ENCODE measurements around the gene C1orf52. TPM values are rescaled to one million over a fixed set of nuclear protein-coding genes. Genes with fewer than 3 reads are reported as not detected.
A peak's percentile ranks its signal among the peaks of the same experiment; 100 is the strongest.

C1orf52 gene
- total RNA-seq, 1 donor from 2014 or later: 22.5 TPM

DNA sequence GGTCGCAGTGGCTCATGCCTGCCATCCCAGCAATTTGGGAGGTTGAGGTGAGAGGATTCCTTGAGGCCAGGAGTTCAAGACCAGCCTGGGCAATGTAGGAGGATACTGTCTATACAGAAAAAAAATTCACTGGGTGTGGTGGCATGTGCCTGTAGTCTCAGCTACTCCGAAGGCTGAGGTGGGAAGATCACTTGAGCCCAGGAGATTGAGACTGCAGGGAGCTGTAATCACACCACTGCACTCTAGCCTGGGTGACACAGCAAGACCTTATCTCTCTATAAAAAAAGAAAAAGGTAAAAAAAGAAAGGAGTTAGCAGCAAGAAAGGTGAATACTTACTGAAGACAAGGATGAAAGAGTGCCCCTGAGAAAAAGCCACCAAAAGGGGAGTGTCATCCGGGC is 40.7 kb upstream of the C1orf52 start:
- no peaks in the 10 kb centered on the region for H3K27me3 ChIP-seq
- H3K4me1 ChIP-seq: peaks cover 23% of the 10 kb centered on the region
- no peak overlapping the region for H3K4me3 ChIP-seq
- TF ChIP-seq, protein P1, sequence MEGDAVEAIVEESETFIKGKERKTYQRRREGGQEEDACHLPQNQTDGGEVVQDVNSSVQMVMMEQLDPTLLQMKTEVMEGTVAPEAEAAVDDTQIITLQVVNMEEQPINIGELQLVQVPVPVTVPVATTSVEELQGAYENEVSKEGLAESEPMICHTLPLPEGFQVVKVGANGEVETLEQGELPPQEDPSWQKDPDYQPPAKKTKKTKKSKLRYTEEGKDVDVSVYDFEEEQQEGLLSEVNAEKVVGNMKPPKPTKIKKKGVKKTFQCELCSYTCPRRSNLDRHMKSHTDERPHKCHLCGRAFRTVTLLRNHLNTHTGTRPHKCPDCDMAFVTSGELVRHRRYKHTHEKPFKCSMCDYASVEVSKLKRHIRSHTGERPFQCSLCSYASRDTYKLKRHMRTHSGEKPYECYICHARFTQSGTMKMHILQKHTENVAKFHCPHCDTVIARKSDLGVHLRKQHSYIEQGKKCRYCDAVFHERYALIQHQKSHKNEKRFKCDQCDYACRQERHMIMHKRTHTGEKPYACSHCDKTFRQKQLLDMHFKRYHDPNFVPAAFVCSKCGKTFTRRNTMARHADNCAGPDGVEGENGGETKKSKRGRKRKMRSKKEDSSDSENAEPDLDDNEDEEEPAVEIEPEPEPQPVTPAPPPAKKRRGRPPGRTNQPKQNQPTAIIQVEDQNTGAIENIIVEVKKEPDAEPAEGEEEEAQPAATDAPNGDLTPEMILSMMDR (IDR thresholded peaks at IDR 0.05): no peak
- ATAC-seq (no peak), DNase-seq (no peak)
- intact Hi-C loops (cut with DNase I): no loop called here
- H3K27ac ChIP-seq: no peak overlapping the region
- no peaks in the 10 kb centered on the region for H3K9me3 ChIP-seq
- H3K36me3 ChIP-seq: no peaks in the 10 kb centered on the region

DNA sequence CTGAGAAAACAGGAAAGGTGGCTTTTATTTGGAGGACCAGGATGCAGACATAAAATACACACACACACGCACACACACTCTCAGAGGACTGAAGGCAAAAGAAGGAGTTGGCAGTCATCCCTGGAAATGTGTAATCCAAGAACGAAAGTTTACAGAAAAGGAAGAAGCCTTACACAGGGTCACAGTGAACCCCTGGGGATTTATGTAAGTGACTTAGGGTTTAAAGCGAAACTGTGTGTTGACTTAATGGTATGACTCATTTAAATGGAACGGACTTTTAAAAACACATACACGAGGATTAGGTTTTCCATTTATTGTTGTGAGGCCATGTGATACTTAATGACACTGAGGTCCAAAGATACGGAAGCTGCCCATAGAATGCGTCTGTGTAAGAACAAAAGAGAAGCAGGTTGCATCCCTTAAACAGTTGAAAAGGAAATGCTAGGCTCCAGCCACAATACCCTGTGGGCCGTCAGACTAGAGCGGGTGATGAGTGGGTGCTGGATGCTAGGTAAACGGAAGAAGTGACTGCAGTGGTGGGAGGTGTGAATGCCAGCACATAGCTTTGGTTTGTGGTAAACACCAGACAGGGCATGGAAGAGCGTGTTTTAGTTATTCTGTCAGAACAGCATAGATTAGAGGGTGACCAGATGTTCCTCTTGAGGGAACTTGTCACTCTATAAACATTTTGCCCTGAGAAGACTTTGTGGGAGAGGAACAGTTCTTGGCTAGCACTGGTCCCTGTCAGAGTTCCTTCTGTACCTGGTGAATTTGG is 38.6 kb upstream of the C1orf52 start:
- H3K4me3 ChIP-seq: peak overlapping the region; percentile 15
- intact Hi-C loops (cut with DNase I): no loop called here
- H3K27me3 ChIP-seq: no peaks in the 10 kb centered on the region
- H3K27ac ChIP-seq: peak overlapping the region; percentile 38
- TF ChIP-seq, protein P1 (IDR thresholded peaks at IDR 0.05): no peak
- H3K36me3 ChIP-seq: no peaks in the 10 kb centered on the region
- peak; percentile 84 for ATAC-seq
- H3K9me3 ChIP-seq: no peaks in the 10 kb centered on the region
- DNase-seq: no peak
- H3K4me1 ChIP-seq: peaks cover 27% of the 10 kb centered on the region

DNA sequence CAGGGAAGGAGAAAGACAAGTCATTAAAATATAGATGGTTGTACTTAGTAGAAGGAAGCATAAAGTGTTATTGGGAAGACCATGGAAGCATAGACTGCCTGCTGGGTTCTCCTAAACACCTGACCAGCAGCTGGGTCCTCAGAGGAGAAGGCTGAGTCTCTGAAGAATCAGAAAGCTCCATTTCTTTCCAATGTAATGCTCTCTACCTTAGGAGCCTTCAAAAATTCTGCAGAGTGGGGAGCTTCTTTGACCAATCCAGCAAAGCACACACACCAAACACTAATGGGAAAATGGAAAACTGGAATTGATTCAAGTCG is 38.0 kb upstream of the C1orf52 start:
- ATAC-seq (no peak), DNase-seq (no peak)
- no peak overlapping the region for H3K4me3 ChIP-seq
- no peaks in the 10 kb centered on the region for H3K27me3 ChIP-seq
- H3K27ac ChIP-seq: peak overlapping the region; percentile 38
- H3K36me3 ChIP-seq: no peaks in the 10 kb centered on the region
- H3K4me1 ChIP-seq: peaks cover 27% of the 10 kb centered on the region
- TF ChIP-seq, protein P1 (IDR thresholded peaks at IDR 0.05): no peak
- H3K9me3 ChIP-seq: no peaks in the 10 kb centered on the region
- intact Hi-C loops (cut with DNase I): no loop called here

DNA sequence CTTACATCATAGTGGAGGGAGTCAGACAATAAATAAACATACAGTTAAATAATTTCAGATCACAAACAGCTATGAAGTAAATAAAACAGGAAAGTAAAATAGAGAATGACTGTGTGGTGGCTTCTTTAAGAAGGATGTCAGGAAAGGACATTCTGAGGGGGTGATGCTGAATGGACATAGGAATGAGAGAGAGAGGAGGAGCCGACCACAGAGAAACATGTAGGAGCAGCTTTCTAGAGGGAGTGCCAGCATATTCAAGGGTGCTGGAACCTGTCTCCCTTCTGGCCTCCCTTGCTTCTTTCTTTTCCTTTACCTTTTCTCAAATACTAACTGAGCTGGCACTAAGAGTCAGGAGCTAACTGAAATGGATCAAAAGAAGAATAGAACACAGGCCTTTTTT is 37.5 kb upstream of the C1orf52 start:
- no peaks in the 10 kb centered on the region for H3K36me3 ChIP-seq
- intact Hi-C loops (cut with DNase I): no loop called here
- H3K4me1 ChIP-seq: peaks cover 27% of the 10 kb centered on the region
- H3K27me3 ChIP-seq: no peaks in the 10 kb centered on the region
- no peak for ATAC-seq
- H3K4me3 ChIP-seq: no peak overlapping the region
- TF ChIP-seq, protein P1 (IDR thresholded peaks at IDR 0.05): no peak
- H3K27ac ChIP-seq: peak overlapping the region; percentile 38
- no peak for DNase-seq
- H3K9me3 ChIP-seq: no peaks in the 10 kb centered on the region

DNA sequence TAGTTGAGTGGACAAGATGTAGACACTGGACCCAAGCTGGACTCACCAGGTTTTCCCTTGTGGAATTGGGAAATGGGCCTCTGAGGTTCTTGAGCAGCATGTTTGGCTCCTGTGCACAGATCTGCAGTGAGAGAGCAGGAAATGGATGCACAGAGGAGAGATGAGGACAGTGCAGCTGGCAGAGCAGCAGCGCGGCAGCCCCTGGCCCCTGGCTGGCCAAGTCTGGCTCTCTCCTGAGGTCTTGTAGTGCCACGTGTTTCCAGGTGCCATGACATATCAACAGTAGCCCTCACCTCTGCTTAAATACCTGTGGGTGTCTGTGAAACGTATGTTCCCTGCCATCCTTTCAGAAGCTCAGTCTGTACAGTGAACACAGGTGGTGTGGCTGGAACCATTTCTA is 36.2 kb upstream of the C1orf52 start:
- Histone ChIP-seq H3K27ac (no peak overlapping the region), H3K4me1 (peaks cover 27% of the 10 kb centered on the region), H3K4me3 (no peak overlapping the region), H3K36me3 (no peaks in the 10 kb centered on the region), H3K9me3 (no peaks in the 10 kb centered on the region), H3K27me3 (no peaks in the 10 kb centered on the region)
- DNase-seq (no peak), ATAC-seq (no peak)
- TF ChIP-seq, protein P1 (IDR thresholded peaks at IDR 0.05): no peak
- intact Hi-C loops (cut with DNase I): no loop called here

Data from upper lobe of right lung (tissue), 1 donor.